Measurements from ENCODE around the gene IL17RD.

DNA sequence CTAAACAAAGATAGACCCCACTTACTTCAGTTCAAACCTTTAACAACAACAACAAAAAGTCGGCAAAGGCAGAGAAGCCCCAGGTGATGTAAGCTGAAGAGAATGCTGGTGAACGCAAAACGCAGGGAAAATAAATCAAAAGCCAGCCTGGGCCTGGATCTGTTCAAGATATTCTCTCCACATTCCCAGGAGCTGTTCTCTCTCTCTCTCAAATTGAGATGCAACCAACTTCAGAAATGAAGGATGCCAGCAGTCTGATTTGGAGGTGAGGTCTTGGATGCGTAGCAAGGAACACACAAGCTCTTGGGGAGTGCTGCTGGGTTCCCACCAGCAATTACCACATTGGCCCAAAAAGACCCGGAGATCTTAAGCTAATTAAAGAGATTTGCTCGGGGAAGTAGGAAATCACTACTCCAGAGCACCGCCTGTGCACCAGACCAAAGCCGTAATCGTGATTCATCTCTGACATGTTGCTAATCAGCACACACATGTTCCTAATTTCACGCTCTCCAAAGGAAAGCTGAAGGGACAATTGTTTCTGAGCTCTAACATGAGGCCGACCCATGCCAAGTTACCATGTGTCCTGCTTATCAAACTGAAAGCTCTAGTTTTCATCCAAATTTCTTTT, 37.1 kb downstream of the IL17RD start:
- TF ChIP-seq POLR2A (IDR thresholded peaks at IDR 0.05; ENCODE audit: low read depth, low read length): no peak
- no peak for TF ChIP-seq CTCF (conservative IDR thresholded peaks at IDR 0.05; ENCODE audit: low read depth, low read length)
- TF ChIP-seq MXI1 (IDR thresholded peaks at IDR 0.05; ENCODE audit: borderline replicate concordance, low read depth, low read length): no peak
